NCI-H226 (cell line): ENCODE data around the gene GNAQ.
"Not testable (repeated sequence)": the region's sequence is repeated elsewhere in the genome, so short reads cannot be mapped to it uniquely, and the experiment has no call there.

Experiments used
- DNase-seq: peaks from one replicate; pipeline ENCODE4 v3.0.0-alpha.2; 2015

GNAQ gene

GRCh38 chr9:77871483-77871882, 160.1 kb downstream of the GNAQ start:
- no peak for DNase-seq

GRCh38 chr9:77866878-77867277, 164.7 kb downstream of the GNAQ start:
- DNase-seq, result no peak

- no peak for DNase-seq
Measured at GRCh38 chr9:77865385-77866047, 166.1 kb downstream of the GNAQ start.

GRCh38 chr9:77864211-77864889, 167.3 kb downstream of the GNAQ start:
- DNase-seq, result peak; percentile 76

GRCh38 chr9:77863638-77864037, 168.0 kb downstream of the GNAQ start:
- not testable (repeated sequence) for DNase-seq

GRCh38 chr9:77860953-77861352, 170.7 kb downstream of the GNAQ start:
- not testable (repeated sequence) for DNase-seq

GRCh38 chr9:77857513-77858259, 173.9 kb downstream of the GNAQ start:
- DNase-seq, result no peak

- no peak for DNase-seq
Measured at GRCh38 chr9:77856615-77857014, 175.0 kb downstream of the GNAQ start.

- no peak for DNase-seq
Measured at GRCh38 chr9:77854916-77855311, 176.7 kb downstream of the GNAQ start.

- DNase-seq, result no peak
Measured at GRCh38 chr9:77854258-77854915, 177.2 kb downstream of the GNAQ start.

- no peak for DNase-seq
Measured at GRCh38 chr9:77853716-77854115, 177.9 kb downstream of the GNAQ start.

GRCh38 chr9:77851882-77852595, 179.6 kb downstream of the GNAQ start:
- no peak for DNase-seq

- DNase-seq, result peak; percentile 64
Measured at GRCh38 chr9:77848897-77849296, 182.7 kb downstream of the GNAQ start.

GRCh38 chr9:77848404-77848803, 183.2 kb downstream of the GNAQ start:
- DNase-seq, result no peak

- no peak for DNase-seq
Measured at GRCh38 chr9:77847626-77848025, 184.0 kb downstream of the GNAQ start.

GRCh38 chr9:77847059-77847499, 184.5 kb downstream of the GNAQ start:
- peak; percentile 70 for DNase-seq

GRCh38 chr9:77844415-77844814, 187.2 kb downstream of the GNAQ start:
- DNase-seq, result no peak

- no peak for DNase-seq
Measured at GRCh38 chr9:77843871-77844155, 187.8 kb downstream of the GNAQ start.

- no peak for DNase-seq
Measured at GRCh38 chr9:77843076-77843870, 188.3 kb downstream of the GNAQ start.

- no peak for DNase-seq
Measured at GRCh38 chr9:77841739-77842386, 189.7 kb downstream of the GNAQ start.

GRCh38 chr9:77839459-77840140, 192.0 kb downstream of the GNAQ start:
- DNase-seq, result peak; percentile 55
